ENCODE results near the gene SORCS1. TPM values are rescaled to one million over a fixed set of nuclear protein-coding genes. Genes with fewer than 3 reads are reported as not detected.

SORCS1 gene
- total RNA-seq, 1 experiment from 2014 or later, result 1.7 TPM

- Histone ChIP-seq H3K27ac (ENCODE audit: insufficient read length, low read depth, low read length) (no peak overlapping the region), H3K4me1 (ENCODE audit: insufficient read depth, low read length) (peaks cover 2% of the 10 kb centered on the region; the same call in 1 of the 2 replicates), H3K79me1 (ENCODE audit: insufficient read depth, low read depth, low read length, poor library complexity, severe bottlenecking) (no peaks in the 10 kb centered on the region), H3K23ac (ENCODE audit: insufficient read length, low read depth, low read length) (no peak overlapping the region), H2BK20ac (ENCODE audit: low read depth, low read length, poor library complexity, severe bottlenecking) (no peak overlapping the region), H2BK120ac (ENCODE audit: low read depth, low read length, poor library complexity, severe bottlenecking) (no peak overlapping the region), H3K23me2 (ENCODE audit: insufficient read length, low read depth, low read length, poor library complexity, severe bottlenecking) (no peaks in the 10 kb centered on the region), H4K91ac (ENCODE audit: insufficient read length, low read depth, low read length) (no peak overlapping the region), H2BK12ac (ENCODE audit: insufficient read length, low read depth, low read length) (no peak overlapping the region), H3K9ac (ENCODE audit: extremely low read depth, insufficient read length, low read length) (no peak overlapping the region), H3K4ac (ENCODE audit: low read depth, low read length) (no peak overlapping the region), H3T11ph (ENCODE audit: low read length) (no peak overlapping the region), H2BK5ac (ENCODE audit: insufficient read length, low read length) (no peak overlapping the region), H3K9me3 (ENCODE audit: control insufficient read depth, low read depth, low read length) (no peaks in the 10 kb centered on the region), H3K27me3 (ENCODE audit: insufficient read depth, low read length) (no peaks in the 10 kb centered on the region), H2AFZ (ENCODE audit: low read length) (no peak overlapping the region), H2BK15ac (ENCODE audit: low read depth, low read length) (no peak overlapping the region), H3K56ac (ENCODE audit: insufficient read length, low read depth, low read length) (no peak overlapping the region), H3K4me2 (ENCODE audit: insufficient read depth, insufficient read length, low read length) (no peak overlapping the region), H4K5ac (ENCODE audit: insufficient read length, low read depth, low read length) (no peak overlapping the region), H4K8ac (replicated peaks; ENCODE audit: insufficient read length, low read depth, low read length) (no peak overlapping the region), H3K79me2 (ENCODE audit: insufficient read depth, low read length) (no peaks in the 10 kb centered on the region), H3K18ac (ENCODE audit: insufficient read length, low read depth, low read length) (no peak overlapping the region), H3K14ac (ENCODE audit: insufficient read depth, low read length) (no peak overlapping the region), H2AK5ac (ENCODE audit: insufficient read length, low read length) (no peak overlapping the region), H4K20me1 (ENCODE audit: control insufficient read depth, insufficient read depth, insufficient read length) (no peaks in the 10 kb centered on the region)
- TF ChIP-seq CTCF (conservative IDR thresholded peaks at IDR 0.05), result no peak
- no peak overlapping the region for H3K27ac Mint-ChIP-seq
- peaks cover 0 to 18% (median 5%) of the 10 kb centered on the region in 3 experiments; a peak in 3 of 7 replicates for H3K36me3 Mint-ChIP-seq (ENCODE audit: insufficient read depth in 1 of 3, low read depth in 3 of 3)
- DNase-seq, result no peak
- H3K4me3 Mint-ChIP-seq, result no peak overlapping the region
- no peaks in the 10 kb centered on the region for H3K27me3 Mint-ChIP-seq (ENCODE audit: low read depth)
- peaks cover 8 to 10% of the 10 kb centered on the region in 2 experiments; a peak in 3 of 4 replicates for H3K4me1 Mint-ChIP-seq
- peaks cover 9 to 17% of the 10 kb centered on the region in 2 experiments for H3K9me3 Mint-ChIP-seq
- no CpG with 5 or more reads among the region's 6 CpGs for WGBS (ENCODE audit: extremely low coverage, insufficient read length, low lambda C conversion rate)
These were observed 307.3 kb downstream of the SORCS1 start for GRCh38 chr10:106857213-106857612.

Data from H9 (cell line).